22Rv1 (cell line): ENCODE data around the gene CCT2.

ENCODE experiments used
- CTCF ChIP-seq: fragments of 450-650 bp; IDR thresholded peaks from 2 replicates; pipeline ENCODE4 v1.5.1; 2017; ENCODE audit warnings: mild to moderate bottlenecking
- ZFX ChIP-seq: fragments of 450-650 bp; IDR thresholded peaks from 2 replicates; pipeline ENCODE4 v1.6.1; 2017; ENCODE audit warnings: antibody characterized with exemption, borderline replicate concordance

- TF ChIP-seq CTCF: no peak
- no peak for TF ChIP-seq ZFX
These were observed 61.9 kb downstream of the CCT2 start for GRCh38 chr12:69647178-69647577.
